HFFc6 (cell line): ENCODE measurements around the gene COL9A3. TPM values are rescaled to one million over a fixed set of nuclear protein-coding genes. Genes with fewer than 3 reads are reported as not detected.

ENCODE experiments used
- DNase-seq: peaks from one replicate; pipeline ENCODE4 v3.0.0-alpha.2; 2018
- H3K27ac Mint-ChIP-seq: 2 replicates; pipeline ENCODE4 v1.8.0; 2020; ENCODE audit warnings: mild to moderate bottlenecking, mixed read lengths
- H3K27me3 Mint-ChIP-seq: 2 replicates; pipeline ENCODE4 v1.8.0; 2021; ENCODE audit warnings: mild to moderate bottlenecking, moderate library complexity, mixed read lengths; ENCODE audit not compliant: insufficient read depth
- H3K36me3 Mint-ChIP-seq: 2 replicates; pipeline ENCODE4 v1.8.0; 2021; ENCODE audit warnings: low read depth, mixed read lengths
- H3K4me1 Mint-ChIP-seq: 2 replicates; pipeline ENCODE4 v1.8.0; 2020; ENCODE audit warnings: low read depth, mixed read lengths
- H3K4me3 Mint-ChIP-seq: 2 replicates; pipeline ENCODE4 v1.8.0; 2020; ENCODE audit warnings: mild to moderate bottlenecking, moderate library complexity, mixed read lengths
- H3K9me3 Mint-ChIP-seq: 2 replicates; pipeline ENCODE4 v1.8.0; 2020; ENCODE audit warnings: mild to moderate bottlenecking, mixed read lengths
- total RNA-seq, 6 experiments: library from RNA; stranded (reverse); fragmentation: NEBNext Ultra II Directional; extraction: Animal tissue kit (Norgen Biotek cat#: 25700); gene quantifications; 2 replicates in 1 of 6; 3 replicates in 5 of 6; pipeline ENCODE4 v1.2.3, GENCODE V29; 2021
- TF ChIP-seq, protein P1 (sequence below): fragments of 200-600 bp; sonication (generic); IDR thresholded peaks from 2 replicates; pipeline ENCODE4 v1.5.0; 2021; ENCODE audit warnings: antibody characterized with exemption, mild to moderate bottlenecking

Gene COL9A3
- total RNA-seq, 6 experiments from 2014 or later: 0.07 to 0.34 (median 0.09) TPM; not detected in 3

DNA sequence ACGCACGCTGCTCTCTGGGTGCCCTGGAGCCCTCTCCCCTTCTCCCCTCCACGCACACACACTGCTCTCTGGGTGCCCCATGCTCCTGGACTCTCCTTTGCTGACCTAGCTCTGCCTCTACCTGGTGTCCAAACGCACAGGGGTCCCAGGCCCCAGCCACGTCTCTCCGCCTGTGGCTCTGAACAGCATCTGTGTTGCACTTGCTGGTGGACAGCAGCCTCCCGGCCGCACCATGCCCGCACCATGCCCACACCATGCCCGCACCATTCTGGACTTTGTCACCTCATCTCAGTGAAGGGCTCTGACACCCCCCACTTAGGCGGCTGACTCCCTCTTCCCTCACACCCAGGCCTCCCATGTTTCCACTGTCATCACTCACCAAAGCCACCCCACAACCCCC lies 23.0 kb downstream of the COL9A3 start:
- Mint-ChIP-seq H3K27me3 (peaks cover 5% of the 10 kb centered on the region; the same call in 1 of the 2 replicates), H3K27ac (no peak overlapping the region), H3K9me3 (no peaks in the 10 kb centered on the region), H3K4me1 (peaks cover 7% of the 10 kb centered on the region), H3K36me3 (peaks cover 13% of the 10 kb centered on the region), H3K4me3 (no peak overlapping the region)
- no peak for DNase-seq
- TF ChIP-seq, protein P1, sequence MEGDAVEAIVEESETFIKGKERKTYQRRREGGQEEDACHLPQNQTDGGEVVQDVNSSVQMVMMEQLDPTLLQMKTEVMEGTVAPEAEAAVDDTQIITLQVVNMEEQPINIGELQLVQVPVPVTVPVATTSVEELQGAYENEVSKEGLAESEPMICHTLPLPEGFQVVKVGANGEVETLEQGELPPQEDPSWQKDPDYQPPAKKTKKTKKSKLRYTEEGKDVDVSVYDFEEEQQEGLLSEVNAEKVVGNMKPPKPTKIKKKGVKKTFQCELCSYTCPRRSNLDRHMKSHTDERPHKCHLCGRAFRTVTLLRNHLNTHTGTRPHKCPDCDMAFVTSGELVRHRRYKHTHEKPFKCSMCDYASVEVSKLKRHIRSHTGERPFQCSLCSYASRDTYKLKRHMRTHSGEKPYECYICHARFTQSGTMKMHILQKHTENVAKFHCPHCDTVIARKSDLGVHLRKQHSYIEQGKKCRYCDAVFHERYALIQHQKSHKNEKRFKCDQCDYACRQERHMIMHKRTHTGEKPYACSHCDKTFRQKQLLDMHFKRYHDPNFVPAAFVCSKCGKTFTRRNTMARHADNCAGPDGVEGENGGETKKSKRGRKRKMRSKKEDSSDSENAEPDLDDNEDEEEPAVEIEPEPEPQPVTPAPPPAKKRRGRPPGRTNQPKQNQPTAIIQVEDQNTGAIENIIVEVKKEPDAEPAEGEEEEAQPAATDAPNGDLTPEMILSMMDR: no peak

DNA sequence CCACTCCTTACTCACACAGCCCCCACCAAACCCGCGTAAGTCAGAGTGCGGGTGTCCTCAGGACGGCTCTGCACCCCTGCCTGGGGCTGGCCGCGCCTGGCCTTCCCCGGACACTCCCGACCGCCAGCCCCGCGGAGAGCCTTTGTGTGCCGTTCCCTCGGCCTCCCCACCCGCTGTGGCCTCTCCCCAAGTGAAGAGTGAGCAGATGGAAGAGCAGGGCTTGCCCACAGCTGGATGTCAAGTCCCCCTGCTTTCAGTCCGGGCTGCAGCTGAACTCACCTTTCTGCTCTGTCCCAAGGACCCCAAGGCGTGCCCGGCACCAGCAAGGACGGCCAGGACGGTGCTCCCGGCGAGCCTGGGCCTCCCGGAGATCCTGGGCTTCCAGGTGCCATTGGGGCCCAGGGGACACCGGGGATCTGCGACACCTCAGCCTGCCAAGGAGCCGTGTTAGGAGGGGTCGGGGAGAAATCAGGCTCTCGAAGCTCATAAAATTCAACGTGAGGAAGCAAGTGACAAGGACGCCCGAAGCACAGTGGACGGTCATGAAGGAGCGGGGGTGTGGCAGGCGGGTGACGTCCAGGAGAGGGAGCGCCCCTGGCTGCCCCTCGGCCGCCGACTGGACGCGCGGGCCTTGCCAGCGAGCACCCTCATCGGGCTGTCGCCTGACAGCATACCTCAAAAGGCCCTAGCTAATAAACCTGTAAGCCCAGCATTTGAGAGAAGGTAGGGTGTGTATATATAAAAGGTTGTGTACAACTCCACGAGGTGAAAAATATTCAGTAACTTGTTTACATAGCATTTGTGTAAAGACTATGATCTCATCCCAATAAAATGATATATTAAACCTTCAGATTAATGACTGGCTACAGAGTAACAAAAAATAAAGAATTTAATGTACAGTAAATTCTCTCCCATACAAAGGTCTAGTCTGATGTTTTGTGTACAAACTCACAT lies 23.7 kb downstream of the COL9A3 start:
- Mint-ChIP-seq H3K4me1 (peaks cover 7% of the 10 kb centered on the region), H3K36me3 (peaks cover 16% of the 10 kb centered on the region), H3K9me3 (no peaks in the 10 kb centered on the region), H3K4me3 (no peak overlapping the region), H3K27me3 (peaks cover 3% of the 10 kb centered on the region; the same call in 1 of the 2 replicates), H3K27ac (no peak overlapping the region)
- no peak for DNase-seq
- TF ChIP-seq, protein P1: no peak

DNA sequence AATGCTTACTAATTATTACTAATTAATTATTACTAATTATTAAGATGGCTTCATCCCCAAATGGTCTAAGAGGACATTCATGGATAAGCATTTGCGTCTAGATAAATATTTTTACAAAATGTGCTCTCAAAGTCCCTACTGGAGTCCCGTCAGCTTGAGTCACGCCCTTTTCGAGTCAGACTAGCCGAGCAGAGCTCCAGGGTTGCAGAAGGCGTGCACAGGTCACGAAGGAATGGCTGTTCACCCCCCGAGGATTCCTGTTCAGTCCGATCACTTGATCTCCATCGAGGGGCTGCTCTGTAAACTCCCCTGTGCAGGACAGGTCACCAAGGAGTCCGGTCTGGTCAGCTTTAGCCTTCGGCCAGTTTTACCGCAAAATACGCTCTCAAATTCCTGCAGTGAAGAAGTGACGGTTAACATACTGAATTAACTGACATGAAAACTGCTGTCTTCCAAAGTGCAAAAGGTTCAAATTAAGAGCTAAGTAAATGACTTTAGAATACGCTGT lies 24.9 kb downstream of the COL9A3 start:
- Mint-ChIP-seq H3K4me3 (no peak overlapping the region), H3K4me1 (peaks cover 7% of the 10 kb centered on the region), H3K27ac (no peak overlapping the region), H3K36me3 (peaks cover 25% of the 10 kb centered on the region), H3K9me3 (no peaks in the 10 kb centered on the region), H3K27me3 (peaks cover 3% of the 10 kb centered on the region; the same call in 1 of the 2 replicates)
- no peak for DNase-seq
- TF ChIP-seq, protein P1: no peak

DNA sequence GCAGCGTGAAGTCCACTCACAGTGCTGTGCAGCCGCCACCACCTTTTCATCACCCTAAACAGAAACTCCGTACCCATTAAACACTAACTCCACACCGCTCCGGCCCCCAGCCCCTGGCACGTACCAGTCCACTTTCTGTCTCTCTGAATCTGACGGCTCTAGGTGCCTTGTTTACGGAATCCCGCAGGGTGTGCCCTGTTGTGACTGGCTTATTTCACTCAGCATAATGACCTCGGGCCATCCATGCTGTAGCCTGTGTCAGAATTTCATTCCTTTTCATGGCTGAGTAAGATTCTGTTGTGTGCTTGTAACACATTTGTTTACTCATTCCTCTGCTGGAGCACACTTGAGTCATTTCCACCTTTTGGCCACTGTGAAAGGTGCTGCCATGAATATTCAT lies 26.8 kb downstream of the COL9A3 start:
- Mint-ChIP-seq H3K9me3 (no peaks in the 10 kb centered on the region), H3K4me1 (peaks cover 7% of the 10 kb centered on the region)

DNA sequence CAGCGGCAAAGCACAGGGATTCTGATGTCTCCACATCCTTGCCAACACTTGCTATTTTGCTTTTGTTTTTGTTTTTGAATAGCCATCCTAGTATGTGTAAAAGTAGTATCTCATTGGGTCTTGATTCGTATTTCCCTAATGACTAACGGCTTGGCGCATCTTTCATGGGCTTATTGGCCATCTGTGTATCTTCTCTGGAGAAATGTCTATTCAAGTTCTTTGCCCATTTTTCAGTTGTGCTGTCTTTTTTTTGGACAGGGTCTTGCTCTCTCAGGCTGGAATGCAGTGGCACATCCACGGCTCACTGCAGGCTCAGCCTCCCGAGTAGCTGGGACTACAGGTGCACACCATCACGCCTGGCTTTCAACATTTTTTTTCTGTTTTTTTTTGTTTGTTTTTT lies 27.3 kb downstream of the COL9A3 start:
- peaks cover 7% of the 10 kb centered on the region for H3K4me1 Mint-ChIP-seq
- H3K27me3 Mint-ChIP-seq: peaks cover 3% of the 10 kb centered on the region; the same call in 1 of the 2 replicates
- no peaks in the 10 kb centered on the region for H3K9me3 Mint-ChIP-seq
- H3K27ac Mint-ChIP-seq: no peak overlapping the region
- TF ChIP-seq, protein P1: no peak
- no peak overlapping the region for H3K4me3 Mint-ChIP-seq
- no peak for DNase-seq
- peaks cover 31% of the 10 kb centered on the region for H3K36me3 Mint-ChIP-seq

More for the DNA sequence above, 26.8 kb downstream of the COL9A3 start:
- Mint-ChIP-seq H3K27ac (no peak overlapping the region), H3K27me3 (peaks cover 3% of the 10 kb centered on the region; the same call in 1 of the 2 replicates), H3K36me3 (peaks cover 31% of the 10 kb centered on the region), H3K4me3 (no peak overlapping the region)
- no peak for DNase-seq
- TF ChIP-seq, protein P1: no peak
